ENCODE measurements around the gene KRT14. TPM values are rescaled to one million over a fixed set of nuclear protein-coding genes. Genes with fewer than 3 reads are reported as not detected.
"Not testable (repeated sequence)": the region's sequence is repeated elsewhere in the genome, so short reads cannot be mapped to it uniquely, and the experiment has no call there.

The KRT14 gene
- total RNA-seq, 2 experiments from 2014 or later, result not detected

DNA sequence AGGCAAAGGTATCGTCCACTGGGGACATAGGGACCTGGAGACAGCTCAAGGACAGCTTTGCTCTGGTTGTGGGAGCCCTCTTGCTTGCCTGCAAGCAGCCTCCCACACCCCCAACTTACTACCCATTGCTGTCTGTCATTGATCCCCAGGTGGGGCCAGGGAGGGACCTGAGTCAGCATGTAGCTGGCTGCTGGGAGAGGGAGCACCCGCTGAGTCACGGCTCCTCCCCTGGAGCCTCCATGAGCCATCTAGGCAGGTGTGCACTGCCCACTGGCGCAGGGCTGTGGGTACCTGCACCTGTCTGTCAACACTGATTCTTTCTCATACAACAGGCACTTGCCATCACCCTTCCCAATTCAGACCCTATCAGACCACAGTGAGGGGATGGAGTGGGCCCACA lies 10.0 kb downstream of the KRT14 start:
- CTCF ChIA-PET, DNase-seq: not testable (repeated sequence)
- H3K27me3 Mint-ChIP-seq (ENCODE audit: low read depth), result peaks cover 37% of the 10 kb centered on the region

DNA sequence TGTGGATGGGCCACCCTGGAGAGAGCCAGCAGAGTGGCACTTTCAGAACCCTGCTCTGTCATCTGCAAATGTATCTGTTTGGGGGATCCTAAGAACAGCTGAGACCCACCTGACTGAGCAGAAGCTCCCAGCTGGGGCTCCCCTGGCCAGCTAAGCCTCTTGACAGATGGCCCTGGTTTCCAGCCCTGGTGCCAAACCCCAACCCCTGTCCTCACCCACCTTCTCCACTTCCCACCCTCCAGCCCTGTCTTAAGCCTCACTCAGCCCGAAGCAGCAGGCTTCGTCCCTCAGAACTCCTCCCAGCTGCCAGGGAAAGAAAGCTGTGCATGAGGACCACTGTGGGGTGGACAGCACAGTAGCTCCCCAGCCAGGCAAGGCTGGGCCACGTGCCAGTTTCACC lies 11.4 kb downstream of the KRT14 start:
- DNase-seq, result no peak
- Mint-ChIP-seq H3K36me3 (ENCODE audit: low read depth) (no peaks in the 10 kb centered on the region), H3K4me3 (no peak overlapping the region), H3K4me1 (ENCODE audit: low read depth) (no peaks in the 10 kb centered on the region), H3K9me3 (no peaks in the 10 kb centered on the region), H3K27me3 (ENCODE audit: low read depth) (peaks cover 33% of the 10 kb centered on the region), H3K27ac (no peak overlapping the region)
- intact Hi-C loops (cut with micrococcal nuclease), result no loop called here
- CTCF ChIA-PET, result no interaction called here

More for the DNA sequence above, 10.0 kb downstream of the KRT14 start:
- H3K4me3 Mint-ChIP-seq; intact Hi-C loops (cut with micrococcal nuclease); H3K9me3 Mint-ChIP-seq; H3K27ac Mint-ChIP-seq; H3K4me1 Mint-ChIP-seq (ENCODE audit: low read depth); H3K36me3 Mint-ChIP-seq (ENCODE audit: low read depth): not testable (repeated sequence)

DNA sequence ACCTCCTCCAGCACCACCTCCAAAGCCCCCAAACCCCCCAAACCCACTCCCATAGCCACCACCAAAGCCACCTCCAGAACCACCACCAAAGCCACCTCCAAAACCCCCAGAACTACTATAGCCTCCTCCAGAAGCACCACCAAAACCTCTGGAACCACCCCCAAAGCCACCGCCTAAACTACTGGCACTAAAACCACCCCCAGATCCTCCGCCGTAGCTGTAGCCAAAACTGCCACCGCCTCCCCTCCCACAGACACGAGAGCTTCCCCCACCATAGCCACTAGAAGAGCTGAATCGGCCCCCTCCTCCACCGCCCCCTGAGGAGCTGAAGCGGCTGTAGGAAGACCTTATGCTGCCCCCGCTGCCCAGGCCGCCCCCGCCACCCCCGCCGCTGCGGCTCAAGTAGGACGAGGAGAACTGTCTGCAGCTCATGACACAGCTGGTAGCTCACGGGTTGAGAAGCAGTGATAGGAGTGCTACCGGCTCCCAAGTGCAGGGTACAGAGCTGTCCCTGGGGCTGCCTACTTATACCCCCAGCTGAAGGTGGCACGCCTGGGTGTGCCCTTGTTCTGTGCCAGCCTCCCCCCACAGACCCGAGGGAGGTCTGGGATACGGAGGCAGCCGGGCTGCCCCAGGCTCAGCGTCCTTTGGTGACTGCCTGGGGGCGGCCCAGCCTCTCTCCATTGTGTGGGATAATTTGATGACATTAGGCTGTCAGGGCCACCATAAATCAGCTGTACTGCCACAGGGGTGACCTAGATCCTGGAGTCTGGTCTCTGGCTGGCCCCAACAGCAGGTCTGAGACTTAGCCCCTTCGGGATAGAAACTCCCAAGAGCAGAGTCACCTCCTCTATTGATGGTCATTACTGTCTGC lies 14.9 kb downstream of the KRT14 start, which contains the start of gene KRT9:
TSS of gene KRT9 (minus strand) at position 499 of the 874 bp plus-strand sequence. CDS start at position 432, 67 bp downstream.
- peaks cover 14% of the 10 kb centered on the region for H3K27me3 Mint-ChIP-seq (ENCODE audit: low read depth)
- no peak within 1 kb of the TSS for H3K4me3 Mint-ChIP-seq
- intact Hi-C loops (cut with micrococcal nuclease), result no loop called here
- no peak within 1 kb of the TSS for H3K27ac Mint-ChIP-seq
- CTCF ChIA-PET, result interaction anchor here (0.7 to 1.9 kb wide), 2 partner anchors 9 to 91 kb away, joined by 3 to 5 read pairs; no protein-coding TSS in a partner anchor
- H3K4me1 Mint-ChIP-seq (ENCODE audit: low read depth), result peaks cover 8% of the 10 kb centered on the region
- peaks cover 7% of the 10 kb centered on the region for H3K9me3 Mint-ChIP-seq
- no peaks in the 10 kb centered on the region for H3K36me3 Mint-ChIP-seq (ENCODE audit: low read depth)
- no peak for DNase-seq

DNA sequence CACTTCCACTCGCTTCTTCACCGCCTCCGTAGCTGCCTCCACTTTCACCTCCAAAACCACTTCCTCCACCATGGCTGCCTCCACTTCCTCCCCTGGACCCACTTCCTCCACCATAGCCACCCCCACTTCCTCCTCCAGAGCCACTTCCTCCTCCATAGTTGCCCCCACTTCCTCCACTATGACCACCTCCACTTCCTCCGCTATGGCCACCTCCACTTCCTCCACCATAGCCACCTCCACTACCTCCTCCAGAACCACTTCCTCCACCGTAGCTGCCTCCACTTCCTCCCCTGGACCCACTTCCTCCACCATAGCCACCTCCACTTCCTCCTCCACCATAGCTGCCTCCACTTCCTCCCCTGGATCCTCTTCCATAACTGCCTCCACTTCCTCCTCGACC lies 19.4 kb downstream of the KRT14 start:
- no peaks in the 10 kb centered on the region for H3K36me3 Mint-ChIP-seq (ENCODE audit: low read depth)
- intact Hi-C loops (cut with micrococcal nuclease), result no loop called here
- peaks cover 3% of the 10 kb centered on the region for H3K27me3 Mint-ChIP-seq (ENCODE audit: low read depth)
- DNase-seq, result no peak
- peaks cover 7% of the 10 kb centered on the region for H3K9me3 Mint-ChIP-seq
- no peak overlapping the region for H3K4me3 Mint-ChIP-seq
- H3K27ac Mint-ChIP-seq, result no peak overlapping the region
- CTCF ChIA-PET, result interaction anchor here (0.6 to 1.3 kb wide), 3 partner anchors 9 to 61 kb away, joined by 3 to 5 read pairs (median 5); no protein-coding TSS in a partner anchor
- peaks cover 8% of the 10 kb centered on the region for H3K4me1 Mint-ChIP-seq (ENCODE audit: low read depth)

DNA sequence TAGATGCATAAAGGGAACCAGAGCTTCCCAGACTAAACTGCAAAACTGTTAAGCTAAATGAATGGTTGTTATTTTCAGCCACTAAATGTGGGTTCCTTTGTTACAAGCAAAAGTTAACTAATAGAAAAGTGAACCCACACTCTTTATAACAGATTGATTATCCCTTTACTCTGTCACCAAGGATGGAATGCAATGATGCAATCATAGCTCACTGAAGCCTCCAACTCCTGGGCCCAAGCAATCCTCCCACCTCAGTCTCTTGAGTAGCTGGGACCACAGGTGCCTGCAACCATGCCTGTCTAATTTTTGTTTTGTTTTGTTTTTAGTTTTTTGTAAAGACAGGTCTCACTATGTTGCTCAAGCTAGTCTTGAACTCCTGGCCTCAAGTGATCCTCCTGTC lies 21.4 kb downstream of the KRT14 start:
- Mint-ChIP-seq H3K27me3 (ENCODE audit: low read depth) (peaks cover 15% of the 10 kb centered on the region), H3K4me1 (ENCODE audit: low read depth) (peaks cover 8% of the 10 kb centered on the region), H3K9me3 (peaks cover 7% of the 10 kb centered on the region), H3K27ac (no peak overlapping the region), H3K36me3 (ENCODE audit: low read depth) (no peaks in the 10 kb centered on the region), H3K4me3 (no peak overlapping the region)
- intact Hi-C loops (cut with micrococcal nuclease), result no loop called here
- CTCF ChIA-PET, result interaction anchor here (1.1 to 2.4 kb wide), 4 partner anchors 17 to 102 kb away, joined by 3 to 8 read pairs (median 6); no protein-coding TSS in a partner anchor
- DNase-seq, result no peak

DNA sequence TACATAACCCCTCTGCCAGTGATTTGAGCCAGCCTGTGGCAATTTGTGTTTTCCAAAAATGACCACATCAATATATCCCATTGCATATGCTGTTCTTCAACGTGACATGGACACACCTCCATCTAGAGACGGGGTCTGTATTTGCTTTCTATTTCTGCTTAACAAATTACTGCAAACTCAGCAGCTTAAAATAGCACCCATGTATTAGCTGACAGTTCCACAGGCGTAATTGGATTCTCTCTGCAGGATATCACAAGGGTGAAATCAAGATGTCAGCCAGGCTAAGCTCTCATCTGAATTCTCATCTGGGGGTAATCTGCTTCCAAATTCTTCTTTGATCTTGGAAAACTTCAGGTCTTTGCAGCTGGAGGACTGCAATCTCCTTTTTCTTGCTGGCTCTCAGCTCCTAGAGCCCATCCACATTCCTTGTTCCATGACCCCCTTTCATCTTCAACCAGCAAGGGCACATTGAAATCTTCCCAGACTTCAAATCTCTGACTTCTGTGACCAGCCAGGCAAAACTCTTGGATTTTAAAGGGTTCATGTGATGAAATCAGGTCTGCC lies 23.0 kb downstream of the KRT14 start:
- peaks cover 8% of the 10 kb centered on the region for H3K4me1 Mint-ChIP-seq (ENCODE audit: low read depth)
- no peaks in the 10 kb centered on the region for H3K36me3 Mint-ChIP-seq (ENCODE audit: low read depth)
- CTCF ChIA-PET, result interaction anchor here (1.4 to 2.0 kb wide), 2 partner anchors 15 to 99 kb away, joined by 4 to 8 read pairs; no protein-coding TSS in a partner anchor
- peaks cover 7% of the 10 kb centered on the region for H3K9me3 Mint-ChIP-seq
- no peak overlapping the region for H3K27ac Mint-ChIP-seq
- intact Hi-C loops (cut with micrococcal nuclease), result no loop called here
- DNase-seq, result no peak
- H3K4me3 Mint-ChIP-seq, result no peak overlapping the region
- H3K27me3 Mint-ChIP-seq (ENCODE audit: low read depth), result peaks cover 20% of the 10 kb centered on the region

DNA sequence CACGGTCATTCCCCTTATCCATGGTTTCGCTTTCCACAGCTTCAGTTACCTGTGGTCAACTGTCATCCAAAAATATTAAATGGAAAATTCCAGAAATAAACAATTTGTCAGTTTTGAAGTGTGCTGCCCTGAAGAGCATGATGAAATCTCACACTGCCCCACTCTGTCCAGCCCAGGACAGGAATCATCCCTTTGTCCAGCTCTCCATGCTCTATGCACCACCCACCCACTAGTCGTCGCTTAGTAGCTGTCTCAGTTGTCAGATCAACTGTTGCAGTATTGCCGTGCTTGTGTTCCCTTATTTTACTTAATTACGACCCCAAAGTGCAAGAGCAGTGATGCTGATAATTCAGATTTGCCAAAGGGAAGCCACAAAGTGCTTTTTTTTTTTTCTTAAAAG lies 25.1 kb downstream of the KRT14 start:
- no peak for DNase-seq
- no peak overlapping the region for H3K4me3 Mint-ChIP-seq
- peaks cover 27% of the 10 kb centered on the region for H3K27me3 Mint-ChIP-seq (ENCODE audit: low read depth)
- H3K36me3 Mint-ChIP-seq (ENCODE audit: low read depth), result no peaks in the 10 kb centered on the region
- H3K27ac Mint-ChIP-seq, result no peak overlapping the region
- intact Hi-C loops (cut with micrococcal nuclease), result no loop called here
- H3K9me3 Mint-ChIP-seq, result no peaks in the 10 kb centered on the region
- CTCF ChIA-PET, result interaction anchor here (4.3 kb wide), 1 partner anchor 12 kb away, joined by 35 read pairs; no protein-coding TSS in a partner anchor
- no peaks in the 10 kb centered on the region for H3K4me1 Mint-ChIP-seq (ENCODE audit: low read depth)

DNA sequence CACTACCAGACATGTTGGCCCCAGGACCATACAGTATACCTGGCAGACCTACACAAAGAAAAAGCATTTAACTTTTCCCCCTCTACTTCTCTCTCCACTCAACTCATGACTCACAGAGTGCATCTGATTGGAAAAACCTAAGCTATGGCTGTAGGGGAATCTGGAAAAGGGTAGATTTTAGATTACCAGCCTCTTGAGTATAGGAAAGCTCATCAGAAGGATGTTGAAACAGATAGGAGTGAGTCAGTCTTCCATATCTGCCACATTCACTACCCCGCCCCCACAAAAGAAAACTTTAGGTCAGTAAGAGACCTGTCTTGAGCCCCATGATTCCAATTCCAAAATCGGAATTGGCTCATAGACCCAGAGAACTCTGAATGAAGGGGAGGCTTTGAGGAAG lies 27.1 kb downstream of the KRT14 start:
- no peak for DNase-seq
- Mint-ChIP-seq H3K4me1 (ENCODE audit: low read depth) (no peaks in the 10 kb centered on the region), H3K9me3 (no peaks in the 10 kb centered on the region), H3K27ac (no peak overlapping the region), H3K27me3 (ENCODE audit: low read depth) (peaks cover 27% of the 10 kb centered on the region), H3K36me3 (ENCODE audit: low read depth) (no peaks in the 10 kb centered on the region), H3K4me3 (no peak overlapping the region)
- intact Hi-C loops (cut with micrococcal nuclease), result no loop called here
- CTCF ChIA-PET, result interaction anchor here (1.1 to 4.3 kb wide), 2 partner anchors 10 to 86 kb away, joined by 3 to 35 read pairs; no protein-coding TSS in a partner anchor

DNA sequence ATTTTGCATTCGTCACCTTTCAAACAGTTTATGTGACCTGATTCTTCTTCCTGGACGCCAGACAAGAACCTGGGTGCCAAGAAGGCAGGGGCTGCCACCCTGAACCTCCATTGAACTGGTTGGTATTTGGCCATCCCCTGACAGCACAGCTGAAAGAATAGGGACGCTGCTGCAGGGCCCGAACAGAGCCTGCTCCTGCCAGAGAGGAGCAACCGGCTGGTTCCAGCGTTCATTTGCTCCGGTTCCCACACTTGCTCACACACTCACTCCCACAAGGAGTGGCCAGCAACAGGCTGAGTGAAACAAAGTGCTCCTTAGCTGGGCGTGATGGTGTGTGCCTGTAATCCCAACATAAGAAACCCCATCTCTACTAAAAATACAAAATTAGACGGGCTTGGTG lies 29.8 kb downstream of the KRT14 start:
- intact Hi-C loops (cut with micrococcal nuclease), result no loop called here
- H3K4me3 Mint-ChIP-seq, result no peak overlapping the region
- no peaks in the 10 kb centered on the region for H3K36me3 Mint-ChIP-seq (ENCODE audit: low read depth)
- H3K9me3 Mint-ChIP-seq, result no peaks in the 10 kb centered on the region
- no peak for DNase-seq
- H3K27me3 Mint-ChIP-seq (ENCODE audit: low read depth), result peaks cover 23% of the 10 kb centered on the region
- H3K4me1 Mint-ChIP-seq (ENCODE audit: low read depth), result no peaks in the 10 kb centered on the region
- no peak overlapping the region for H3K27ac Mint-ChIP-seq
- CTCF ChIA-PET, result interaction anchor here (1.3 to 1.7 kb wide), 2 partner anchors 10 to 92 kb away, joined by 3 to 5 read pairs; no protein-coding TSS in a partner anchor

DNA sequence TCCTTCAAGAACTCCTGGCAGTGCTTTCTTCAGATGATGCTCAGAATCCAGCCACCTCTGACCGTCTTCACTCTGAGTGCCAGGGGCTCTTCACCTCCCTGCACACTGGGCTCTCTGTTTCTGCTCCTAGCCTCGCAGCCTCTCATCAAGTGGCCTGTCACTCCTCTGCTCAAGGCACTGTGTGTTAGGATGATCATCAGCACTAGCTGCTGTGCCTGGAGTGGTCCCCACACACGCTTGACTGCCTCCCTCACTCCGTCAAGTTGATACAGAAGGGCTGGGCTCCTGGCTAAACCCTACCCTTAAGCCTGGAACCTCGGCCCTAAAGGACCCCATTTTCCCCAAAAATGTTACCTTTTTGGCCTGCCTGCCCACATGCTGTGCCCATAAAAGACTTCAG lies 30.4 kb downstream of the KRT14 start:
- Mint-ChIP-seq H3K9me3 (no peaks in the 10 kb centered on the region), H3K4me3 (no peak overlapping the region), H3K27ac (no peak overlapping the region), H3K27me3 (ENCODE audit: low read depth) (peaks cover 18% of the 10 kb centered on the region), H3K4me1 (ENCODE audit: low read depth) (no peaks in the 10 kb centered on the region), H3K36me3 (ENCODE audit: low read depth) (no peaks in the 10 kb centered on the region)
- intact Hi-C loops (cut with micrococcal nuclease), result no loop called here
- no peak for DNase-seq
- CTCF ChIA-PET, result interaction anchor here (1.9 kb wide), 1 partner anchor 92 kb away, joined by 6 read pairs; no protein-coding TSS in a partner anchor

DNA sequence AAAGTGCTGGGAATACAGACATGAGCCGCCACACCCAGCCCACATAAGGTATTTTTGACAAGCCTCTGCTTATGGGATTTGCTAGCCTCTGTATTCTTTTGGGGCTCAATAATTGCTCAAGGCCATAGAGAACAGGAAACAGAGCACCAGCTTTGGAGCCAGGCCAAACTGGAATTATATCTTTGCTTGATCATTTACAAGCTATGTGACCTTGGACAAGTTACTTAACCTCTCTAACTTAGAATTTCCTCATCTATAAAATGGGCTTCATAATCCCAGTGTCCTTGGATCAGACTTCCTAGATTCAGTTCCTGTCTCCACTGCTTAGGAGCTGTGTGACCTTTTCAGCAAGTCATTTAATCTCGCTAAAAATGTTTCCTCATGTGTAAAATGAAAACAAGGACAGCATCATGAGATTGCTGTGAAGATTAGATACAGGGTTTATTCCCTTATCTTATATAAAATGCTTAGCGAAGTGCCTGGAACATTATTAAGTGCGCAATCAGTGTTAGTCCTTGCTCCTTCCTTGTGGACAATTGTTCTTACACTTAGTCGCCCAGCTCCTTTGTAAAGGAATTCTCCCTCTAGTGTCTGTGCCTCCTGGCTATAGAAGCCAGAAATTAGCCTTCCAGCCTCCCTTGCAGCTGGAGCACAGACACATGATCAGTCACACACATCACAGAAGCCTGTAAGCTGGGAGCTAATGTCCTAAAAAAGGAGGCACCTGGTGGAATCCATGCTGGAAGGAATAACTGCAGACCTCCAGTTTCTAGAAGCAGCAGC lies 31.4 kb downstream of the KRT14 start:
- no peak for DNase-seq
- Mint-ChIP-seq H3K36me3 (ENCODE audit: low read depth) (no peaks in the 10 kb centered on the region), H3K4me3 (no peak overlapping the region), H3K9me3 (no peaks in the 10 kb centered on the region), H3K27ac (no peak overlapping the region), H3K4me1 (ENCODE audit: low read depth) (no peaks in the 10 kb centered on the region), H3K27me3 (ENCODE audit: low read depth) (peaks cover 12% of the 10 kb centered on the region)
- CTCF ChIA-PET, result interaction anchor here (1.9 kb wide), 1 partner anchor 93 kb away, joined by 6 read pairs; no protein-coding TSS in a partner anchor
- intact Hi-C loops (cut with micrococcal nuclease), result no loop called here
